ENCODE measurements around the gene CENPV.

- TF ChIP-seq CTCF (IDR thresholded peaks at IDR 0.05) (no peak), POLR2A (IDR thresholded peaks at IDR 0.05) (no peak)
Observed at GRCh38 chr17:16293931-16294330, 59.3 kb downstream of the CENPV start.

All from uterus (tissue), 2 donors.